Prostate gland (tissue), 2 donors: Measurements from ENCODE around the gene ATL3.

Source experiments
- POLR2AphosphoS5 ChIP-seq: sonication (generic); formaldehyde crosslinking; IDR thresholded peaks from one replicate; pipeline ENCODE4 v1.6.1; 2017; ENCODE audit warnings: antibody characterized with exemption
- TF ChIP-seq, protein P1 (sequence below), 4 experiments: fragments of 200-600 bp in 2 of 4; fragments of 450-650 bp in 2 of 4; sonication (generic) in 2 of 4; IDR thresholded peaks; 1 replicate in 3 of 4; 2 replicates in 1 of 4; pipeline ENCODE4 v1.5.1; 2016 to 2019; ENCODE audit warnings: antibody characterized with exemption in 4 of 4, mild to moderate bottlenecking in 2 of 4, moderate library complexity in 2 of 4

DNA sequence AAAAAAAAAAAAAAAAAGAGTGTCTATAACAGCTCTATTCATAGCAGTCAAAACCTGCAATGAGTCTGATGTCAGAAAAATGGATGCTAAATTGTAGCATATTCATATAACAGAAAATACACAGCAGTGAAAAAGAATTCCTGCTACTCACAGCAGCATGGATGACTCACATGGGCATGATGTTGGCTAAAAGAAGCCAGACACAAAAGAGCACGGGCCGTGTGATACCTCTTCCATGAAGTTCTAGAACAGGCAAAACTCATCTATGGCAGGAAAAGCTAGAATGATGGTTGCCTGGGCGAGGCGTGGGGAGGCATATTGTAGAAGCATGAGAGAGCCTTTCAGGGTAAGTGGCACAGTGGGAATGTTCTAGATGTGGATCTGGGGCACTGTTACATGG lies 75.9 kb downstream of the ATL3 start:
- TF ChIP-seq, protein P1, sequence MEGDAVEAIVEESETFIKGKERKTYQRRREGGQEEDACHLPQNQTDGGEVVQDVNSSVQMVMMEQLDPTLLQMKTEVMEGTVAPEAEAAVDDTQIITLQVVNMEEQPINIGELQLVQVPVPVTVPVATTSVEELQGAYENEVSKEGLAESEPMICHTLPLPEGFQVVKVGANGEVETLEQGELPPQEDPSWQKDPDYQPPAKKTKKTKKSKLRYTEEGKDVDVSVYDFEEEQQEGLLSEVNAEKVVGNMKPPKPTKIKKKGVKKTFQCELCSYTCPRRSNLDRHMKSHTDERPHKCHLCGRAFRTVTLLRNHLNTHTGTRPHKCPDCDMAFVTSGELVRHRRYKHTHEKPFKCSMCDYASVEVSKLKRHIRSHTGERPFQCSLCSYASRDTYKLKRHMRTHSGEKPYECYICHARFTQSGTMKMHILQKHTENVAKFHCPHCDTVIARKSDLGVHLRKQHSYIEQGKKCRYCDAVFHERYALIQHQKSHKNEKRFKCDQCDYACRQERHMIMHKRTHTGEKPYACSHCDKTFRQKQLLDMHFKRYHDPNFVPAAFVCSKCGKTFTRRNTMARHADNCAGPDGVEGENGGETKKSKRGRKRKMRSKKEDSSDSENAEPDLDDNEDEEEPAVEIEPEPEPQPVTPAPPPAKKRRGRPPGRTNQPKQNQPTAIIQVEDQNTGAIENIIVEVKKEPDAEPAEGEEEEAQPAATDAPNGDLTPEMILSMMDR (IDR thresholded peaks at IDR 0.05), result no peak
- no peak for TF ChIP-seq POLR2AphosphoS5
